ENCODE measurements around the gene UCK2. TPM values are rescaled to one million over a fixed set of nuclear protein-coding genes. Genes with fewer than 3 reads are reported as not detected.

Gene UCK2
- total and polyA plus RNA-seq, 2 of the 8 experiments (the other 6 are each of a cell fraction or from before 2014, with no cell fraction given): 103 to 109 TPM

GRCh38 chr1:165885305-165885694 lies 57.9 kb downstream of the UCK2 start:
- CTCF ChIA-PET (ENCODE audit: partially characterized antibody): interaction anchor here (0.6 to 4.8 kb wide), 9 partner anchors 9 to 284 kb away, joined by 3 to 32 read pairs (median 3); no protein-coding TSS in a partner anchor
- POLR2A ChIA-PET (ENCODE audit: partially characterized antibody): interaction anchor here (0.6 to 2.2 kb wide), 7 partner anchors 10 to 228 kb away, joined by 3 to 7 read pairs (median 3); no protein-coding TSS in a partner anchor

More at GRCh38 chr1:165885305-165885694, 57.9 kb downstream of the UCK2 start:
- no peaks in the 10 kb centered on the region for H3K36me3 ChIP-seq (ENCODE audit: control insufficient read depth in 2 of 4, insufficient read depth in 4 of 4, low read length in 3 of 4)
- H2BK20ac ChIP-seq (ENCODE audit: low read length): no peak overlapping the region
- no peak overlapping the region for H3K4ac ChIP-seq (replicated peaks; ENCODE audit: insufficient read length, low read depth, low read length)
- H3K79me2 ChIP-seq (ENCODE audit: control insufficient read depth in 1 of 2, insufficient read depth in 2 of 2, low read length in 2 of 2): peaks cover 22 to 97% of the 10 kb centered on the region in 2 experiments
- WGBS, 2 experiments (ENCODE audit: extremely low coverage in 1 of 2, insufficient coverage in 1 of 2, insufficient read length in 1 of 2, insufficient replicate concordance in 2 of 2, low coverage in 1 of 2, low lambda C conversion rate in 2 of 2, missing lambda C conversion rate in 1 of 2): 88% methylated on average over 3 of the region's 3 CpGs; no CpG with 5 or more reads in 1 of the 2 experiments
- no peak overlapping the region for H2AFZ ChIP-seq (ENCODE audit: low read length)
- no peak overlapping the region for H3K18ac ChIP-seq (ENCODE audit: extremely low read depth, low read length)
- H2BK12ac ChIP-seq (ENCODE audit: low read depth, low read length): no peak overlapping the region
- H4K5ac ChIP-seq (ENCODE audit: insufficient read length, low read depth, low read length): no peak overlapping the region
- no peak overlapping the region for H3K9ac ChIP-seq (replicated peaks in 1 of 4; ENCODE audit: extremely low read depth in 1 of 4, low read depth in 3 of 4, low read length in 3 of 4)
- no peak for DNase-seq (ENCODE audit: low read depth in 1 of 2, low spot score in 2 of 2)
- no peaks in the 10 kb centered on the region for H3K23me2 ChIP-seq (ENCODE audit: low read depth, low read length)
- no peak overlapping the region for H2BK15ac ChIP-seq (ENCODE audit: low read length)
- H3K4me1 ChIP-seq (replicated peaks in 1 of 4; ENCODE audit: control insufficient read depth in 3 of 4, insufficient read depth in 4 of 4, low read length in 3 of 4): peaks cover 0 to 13% (median 2%) of the 10 kb centered on the region in 4 experiments; a peak in 2 of 7 replicates
- H4K20me1 ChIP-seq (replicated peaks in 1 of 2; ENCODE audit: control insufficient read depth in 1 of 2, insufficient read depth in 2 of 2, low read length in 2 of 2): peaks cover 24 to 27% of the 10 kb centered on the region in 2 experiments
- no peaks in the 10 kb centered on the region for H3K27me3 ChIP-seq (replicated peaks in 1 of 4; ENCODE audit: control insufficient read depth in 3 of 4, extremely low read depth in 1 of 4, insufficient read depth in 3 of 4, low read length in 3 of 4)
- no peak overlapping the region for H3K27ac ChIP-seq (ENCODE audit: low read depth, low read length)
- peaks cover 10% of the 10 kb centered on the region for H3K79me1 ChIP-seq (ENCODE audit: low read depth, low read length)
- H2AK5ac ChIP-seq (ENCODE audit: low read depth, low read length): no peak overlapping the region
- H3K23ac ChIP-seq (ENCODE audit: insufficient read length): no peak overlapping the region
- TF ChIP-seq, protein P1, sequence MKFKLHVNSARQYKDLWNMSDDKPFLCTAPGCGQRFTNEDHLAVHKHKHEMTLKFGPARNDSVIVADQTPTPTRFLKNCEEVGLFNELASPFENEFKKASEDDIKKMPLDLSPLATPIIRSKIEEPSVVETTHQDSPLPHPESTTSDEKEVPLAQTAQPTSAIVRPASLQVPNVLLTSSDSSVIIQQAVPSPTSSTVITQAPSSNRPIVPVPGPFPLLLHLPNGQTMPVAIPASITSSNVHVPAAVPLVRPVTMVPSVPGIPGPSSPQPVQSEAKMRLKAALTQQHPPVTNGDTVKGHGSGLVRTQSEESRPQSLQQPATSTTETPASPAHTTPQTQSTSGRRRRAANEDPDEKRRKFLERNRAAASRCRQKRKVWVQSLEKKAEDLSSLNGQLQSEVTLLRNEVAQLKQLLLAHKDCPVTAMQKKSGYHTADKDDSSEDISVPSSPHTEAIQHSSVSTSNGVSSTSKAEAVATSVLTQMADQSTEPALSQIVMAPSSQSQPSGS (IDR thresholded peaks at IDR 0.05; ENCODE audit: low read length): no peak
- no peak for TF ChIP-seq HDAC2 (IDR thresholded peaks at IDR 0.05; ENCODE audit: borderline replicate concordance in 1 of 2, low read depth in 2 of 2, low read length in 2 of 2)
- H4K8ac ChIP-seq (ENCODE audit: extremely low read depth, insufficient read depth, low read length): no peak overlapping the region
- H3K4me2 ChIP-seq (ENCODE audit: insufficient read depth in 1 of 2, low read depth in 2 of 2, low read length in 2 of 2): no peak overlapping the region
- no peak overlapping the region for H3K14ac ChIP-seq (ENCODE audit: insufficient read length)
- FAIRE-seq: no peak
- no peak overlapping the region for H3K4me3 ChIP-seq (ENCODE audit: extremely low read depth in 1 of 4, insufficient read depth in 2 of 4, low read depth in 3 of 4, low read length in 4 of 4)
- no peak overlapping the region for H2BK120ac ChIP-seq (replicated peaks; ENCODE audit: low read depth, low read length)
- no peak overlapping the region for H4K91ac ChIP-seq (replicated peaks; ENCODE audit: insufficient read length, low read length)
- no peaks in the 10 kb centered on the region for H3K9me3 ChIP-seq (ENCODE audit: insufficient read depth in 2 of 2, low read depth in 1 of 2, low read length in 1 of 2)
- H2BK5ac ChIP-seq (ENCODE audit: low read depth, low read length): no peak overlapping the region
- no peak overlapping the region for H3K56ac ChIP-seq (replicated peaks; ENCODE audit: insufficient read length, low read depth, low read length)

Measured in H1 (cell line).